HepG2 (cell line): ENCODE measurements around the gene GNL1. TPM values are rescaled to one million over a fixed set of nuclear protein-coding genes. Genes with fewer than 3 reads are reported as not detected.

Source experiments
- GABPB1 ChIP-seq: IDR thresholded peaks from 2 replicates; pipeline ENCODE4 v1.6.1; 2016; ENCODE audit warnings: mild to moderate bottlenecking, missing genetic modification reagents, moderate library complexity, missing compliant biosample characterization
- HHEX ChIP-seq: IDR thresholded peaks from 2 replicates; pipeline ENCODE4 v1.6.1; 2016; ENCODE audit warnings: control low read depth
- HOXA7 ChIP-seq: sonication (generic); formaldehyde crosslinking; IDR thresholded peaks from 2 replicates; pipeline ENCODE4 v1.8.1; 2022; ENCODE audit warnings: mild to moderate bottlenecking, missing genetic modification reagents, moderate library complexity
- JUN ChIP-seq: sonication (generic); formaldehyde crosslinking; IDR thresholded peaks from 2 replicates; pipeline ENCODE4 v1.4.0; 2020; ENCODE audit warnings: mild to moderate bottlenecking, missing genetic modification reagents
- LCORL ChIP-seq, 2 experiments: fragments of 450-650 bp in 1 of 2; sonication (generic) in 1 of 2; formaldehyde crosslinking in 1 of 2; IDR thresholded peaks; 2 replicates each; pipeline versions ENCODE4 v1.5.0 to v1.6.1; 2017 to 2020; ENCODE audit warnings: antibody characterized with exemption in 1 of 2, missing genetic modification reagents in 1 of 2
- MED8 ChIP-seq: sonication (generic); formaldehyde crosslinking; IDR thresholded peaks from 2 replicates; pipeline ENCODE4 v1.8.1; 2023; ENCODE audit warnings: mild to moderate bottlenecking, missing genetic modification reagents; ENCODE audit not compliant: insufficient replicate concordance
- NFYB ChIP-seq: sonication (generic); formaldehyde crosslinking; IDR thresholded peaks from 2 replicates; pipeline ENCODE4 v1.4.0; 2020; ENCODE audit warnings: missing genetic modification reagents
- PHF21A ChIP-seq: sonication (generic); formaldehyde crosslinking; IDR thresholded peaks from 2 replicates; pipeline ENCODE4 v1.5.0; 2020; ENCODE audit warnings: mild to moderate bottlenecking, missing genetic modification reagents
- PRMT3 ChIP-seq: sonication (generic); formaldehyde crosslinking; IDR thresholded peaks from 2 replicates; pipeline ENCODE4 v1.8.1; 2022; ENCODE audit warnings: low read depth, mild to moderate bottlenecking, moderate library complexity, missing genetic modification reagents, borderline replicate concordance
- SMAD9 ChIP-seq: sonication (generic); formaldehyde crosslinking; IDR thresholded peaks from 2 replicates; pipeline ENCODE4 v1.5.1; 2020; ENCODE audit warnings: mild to moderate bottlenecking, missing genetic modification reagents
- TARDBP ChIP-seq: sonication (generic); formaldehyde crosslinking; IDR thresholded peaks from 2 replicates; pipeline ENCODE4 v1.8.0; 2022; ENCODE audit warnings: mild to moderate bottlenecking, missing genetic modification reagents
- TGIF2 ChIP-seq: IDR thresholded peaks from 2 replicates; pipeline ENCODE4 v1.6.1; 2016; ENCODE audit warnings: control low read depth, missing compliant biosample characterization
- ZFY ChIP-seq: sonication (generic); formaldehyde crosslinking; IDR thresholded peaks from 2 replicates; pipeline ENCODE4 v1.4.0; 2020; ENCODE audit warnings: missing genetic modification reagents
- ZNF235 ChIP-seq: sonication (generic); formaldehyde crosslinking; IDR thresholded peaks from 2 replicates; pipeline ENCODE4 v1.8.1; 2023; ENCODE audit warnings: mild to moderate bottlenecking, missing genetic modification reagents, borderline replicate concordance
- ZNF253 ChIP-seq: sonication (generic); formaldehyde crosslinking; IDR thresholded peaks from 2 replicates; pipeline ENCODE4 v1.8.0; 2022; ENCODE audit warnings: mild to moderate bottlenecking, missing genetic modification reagents, borderline replicate concordance
- ZNF563 ChIP-seq: sonication (generic); formaldehyde crosslinking; IDR thresholded peaks from 2 replicates; pipeline ENCODE4 v1.8.0; 2022; ENCODE audit warnings: mild to moderate bottlenecking, moderate library complexity, missing genetic modification reagents
- polyA plus RNA-seq, 8 experiments: library from polyadenylated mRNA; depleted of rRNA in 3 of 8; stranded (reverse) in 7 of 8; unstranded in 1 of 8; fragments of >200 nt; fragmentation: Illumina TruSeq in 4 of 8; extraction: Trizol in 4 of 8; gene quantifications; 2 replicates each; pipeline versions ENCODE4 v1.2.1 to v1.2.3, GENCODE V29; 2011 to 2016; ENCODE audit warnings: low read depth in 4 of 8, missing spikeins in 1 of 8, mixed read lengths in 1 of 8; ENCODE audit not compliant: insufficient read depth in 1 of 8
- total RNA-seq, 5 experiments: library from RNA; depleted of rRNA; stranded (reverse); fragments of >200 nt; fragmentation: Illumina TruSeq; extraction: Trizol; gene quantifications; 2 replicates each; pipeline ENCODE4 v1.2.3, GENCODE V29; 2016; ENCODE audit warnings: low read depth in 1 of 5
- TF ChIP-seq, protein P1 (sequence below): sonication (generic); formaldehyde crosslinking; conservative IDR thresholded peaks from 2 replicates; pipeline ENCODE4 v1.4.0; 2020; ENCODE audit warnings: missing genetic modification reagents
- TF ChIP-seq, protein P2 (sequence below): sonication (generic); formaldehyde crosslinking; IDR thresholded peaks from 2 replicates; pipeline ENCODE4 v1.5.0; 2020; ENCODE audit warnings: missing genetic modification reagents
- TF ChIP-seq, protein P3 (sequence below): sonication (generic); formaldehyde crosslinking; IDR thresholded peaks from 2 replicates; pipeline ENCODE4 v1.4.0; 2020; ENCODE audit warnings: missing genetic modification reagents, mild to moderate bottlenecking, borderline replicate concordance
- TF ChIP-seq, protein P4 (sequence below): sonication (generic); formaldehyde crosslinking; IDR thresholded peaks from 2 replicates; pipeline ENCODE4 v1.8.1; 2023; ENCODE audit warnings: missing genetic modification reagents, mild to moderate bottlenecking, borderline replicate concordance

The GNL1 gene
- total and polyA plus RNA-seq, 2 of the 13 experiments (the other 11 are each of a cell fraction or from before 2014, with no cell fraction given), result 35.0 to 55.6 TPM

DNA sequence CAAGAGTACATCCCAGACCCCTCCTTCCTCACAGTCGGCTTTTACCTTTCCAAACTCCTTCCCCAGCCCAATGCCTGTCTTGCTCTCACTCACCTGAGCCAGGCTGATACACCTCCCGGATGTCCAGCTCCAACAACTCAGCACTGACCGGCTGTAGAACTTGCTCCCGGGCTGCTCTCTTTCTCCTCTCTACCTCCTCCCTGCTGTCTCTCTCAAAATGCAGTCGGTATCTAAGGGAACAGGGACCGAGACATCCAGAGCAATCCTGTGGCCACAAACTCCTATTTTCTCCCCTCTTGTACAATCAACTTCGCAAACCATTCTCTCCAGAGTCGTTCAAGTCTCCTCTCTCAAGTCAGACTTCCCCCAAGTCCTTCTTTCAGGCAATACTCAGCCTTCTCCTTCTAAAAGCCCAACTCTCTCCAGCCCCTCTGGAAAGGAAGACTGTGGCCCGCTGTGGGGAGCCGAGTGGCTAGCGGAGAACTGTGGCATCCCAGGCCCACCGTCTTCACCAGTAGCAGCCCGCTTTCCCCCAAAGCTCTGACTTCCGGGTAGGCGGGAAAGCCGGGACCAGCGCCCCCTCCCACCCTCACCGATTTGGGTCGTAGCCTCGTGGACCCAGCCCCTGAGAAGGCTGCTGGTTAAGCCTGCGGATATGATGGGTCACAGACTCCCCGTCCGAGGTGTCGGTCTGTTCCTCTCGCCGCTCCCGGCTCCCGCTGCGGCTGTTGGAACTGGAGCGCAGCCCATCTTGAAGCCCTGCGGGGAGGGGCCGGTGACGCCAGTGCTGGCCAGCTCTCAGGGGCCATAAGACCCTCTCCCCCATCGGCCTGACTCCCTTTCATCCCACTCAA is 1.1 kb downstream of the GNL1 start (continued):
- TF ChIP-seq, protein P1, sequence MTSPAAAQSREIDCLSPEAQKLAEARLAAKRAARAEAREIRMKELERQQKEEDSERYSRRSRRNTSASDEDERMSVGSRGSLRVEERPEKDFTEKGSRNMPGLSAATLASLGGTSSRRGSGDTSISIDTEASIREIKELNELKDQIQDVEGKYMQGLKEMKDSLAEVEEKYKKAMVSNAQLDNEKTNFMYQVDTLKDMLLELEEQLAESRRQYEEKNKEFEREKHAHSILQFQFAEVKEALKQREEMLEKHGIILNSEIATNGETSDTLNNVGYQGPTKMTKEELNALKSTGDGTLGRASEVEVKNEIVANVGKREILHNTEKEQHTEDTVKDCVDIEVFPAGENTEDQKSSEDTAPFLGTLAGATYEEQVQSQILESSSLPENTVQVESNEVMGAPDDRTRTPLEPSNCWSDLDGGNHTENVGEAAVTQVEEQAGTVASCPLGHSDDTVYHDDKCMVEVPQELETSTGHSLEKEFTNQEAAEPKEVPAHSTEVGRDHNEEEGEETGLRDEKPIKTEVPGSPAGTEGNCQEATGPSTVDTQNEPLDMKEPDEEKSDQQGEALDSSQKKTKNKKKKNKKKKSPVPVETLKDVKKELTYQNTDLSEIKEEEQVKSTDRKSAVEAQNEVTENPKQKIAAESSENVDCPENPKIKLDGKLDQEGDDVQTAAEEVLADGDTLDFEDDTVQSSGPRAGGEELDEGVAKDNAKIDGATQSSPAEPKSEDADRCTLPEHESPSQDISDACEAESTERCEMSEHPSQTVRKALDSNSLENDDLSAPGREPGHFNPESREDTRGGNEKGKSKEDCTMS, result no peak
- TF ChIP-seq MED8 (CRISPR knock-in tag), result peak; percentile 0
- no peak for TF ChIP-seq ZFY (CRISPR knock-in tag)
- TF ChIP-seq, protein P2, sequence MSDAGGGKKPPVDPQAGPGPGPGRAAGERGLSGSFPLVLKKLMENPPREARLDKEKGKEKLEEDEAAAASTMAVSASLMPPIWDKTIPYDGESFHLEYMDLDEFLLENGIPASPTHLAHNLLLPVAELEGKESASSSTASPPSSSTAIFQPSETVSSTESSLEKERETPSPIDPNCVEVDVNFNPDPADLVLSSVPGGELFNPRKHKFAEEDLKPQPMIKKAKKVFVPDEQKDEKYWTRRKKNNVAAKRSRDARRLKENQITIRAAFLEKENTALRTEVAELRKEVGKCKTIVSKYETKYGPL (CRISPR knock-in tag), result no peak
- TF ChIP-seq ZNF563 (CRISPR knock-in tag), result peak; percentile 40; the same call in 1 of the 2 replicates
- TF ChIP-seq TGIF2 (CRISPR knock-in tag), result 0 out of 2 replicates have a peak, but pooled peaks have one; percentile 41
- TF ChIP-seq ZNF235 (CRISPR knock-in tag), result peak; percentile 56; the same call in 1 of the 2 replicates
- TF ChIP-seq PRMT3, result 0 out of 2 replicates have a peak, but pooled peaks have one; percentile 29
- TF ChIP-seq HOXA7 (CRISPR knock-in tag), result no peak
- TF ChIP-seq SMAD9, result peak; percentile 57; the same call in 1 of the 2 replicates
- TF ChIP-seq PHF21A (CRISPR knock-in tag), result no peak
- TF ChIP-seq, protein P3, sequence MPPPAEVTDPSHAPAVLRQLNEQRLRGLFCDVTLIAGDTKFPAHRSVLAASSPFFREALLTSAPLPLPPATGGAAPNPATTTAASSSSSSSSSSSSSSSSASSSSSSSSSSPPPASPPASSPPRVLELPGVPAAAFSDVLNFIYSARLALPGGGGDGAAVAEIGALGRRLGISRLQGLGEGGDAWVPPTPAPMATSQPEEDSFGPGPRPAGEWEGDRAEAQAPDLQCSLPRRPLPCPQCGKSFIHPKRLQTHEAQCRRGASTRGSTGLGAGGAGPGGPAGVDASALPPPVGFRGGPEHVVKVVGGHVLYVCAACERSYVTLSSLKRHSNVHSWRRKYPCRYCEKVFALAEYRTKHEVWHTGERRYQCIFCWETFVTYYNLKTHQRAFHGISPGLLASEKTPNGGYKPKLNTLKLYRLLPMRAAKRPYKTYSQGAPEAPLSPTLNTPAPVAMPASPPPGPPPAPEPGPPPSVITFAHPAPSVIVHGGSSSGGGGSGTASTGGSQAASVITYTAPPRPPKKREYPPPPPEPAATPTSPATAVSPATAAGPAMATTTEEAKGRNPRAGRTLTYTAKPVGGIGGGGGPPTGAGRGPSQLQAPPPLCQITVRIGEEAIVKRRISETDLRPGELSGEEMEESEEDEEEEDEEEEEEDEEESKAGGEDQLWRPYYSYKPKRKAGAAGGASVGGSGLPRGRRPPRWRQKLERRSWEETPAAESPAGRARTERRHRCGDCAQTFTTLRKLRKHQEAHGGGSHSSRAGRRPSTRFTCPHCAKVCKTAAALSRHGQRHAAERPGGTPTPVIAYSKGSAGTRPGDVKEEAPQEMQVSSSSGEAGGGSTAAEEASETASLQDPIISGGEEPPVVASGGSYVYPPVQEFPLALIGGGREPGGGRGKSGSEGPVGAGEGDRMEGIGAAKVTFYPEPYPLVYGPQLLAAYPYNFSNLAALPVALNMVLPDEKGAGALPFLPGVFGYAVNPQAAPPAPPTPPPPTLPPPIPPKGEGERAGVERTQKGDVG (CRISPR knock-in tag), result 0 out of 2 replicates have a peak, but pooled peaks have one; percentile 5
- TF ChIP-seq, protein P4, sequence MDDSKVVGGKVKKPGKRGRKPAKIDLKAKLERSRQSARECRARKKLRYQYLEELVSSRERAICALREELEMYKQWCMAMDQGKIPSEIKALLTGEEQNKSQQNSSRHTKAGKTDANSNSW (CRISPR knock-in tag), result 0 out of 2 replicates have a peak, but pooled peaks have one; percentile 46
- no peak for TF ChIP-seq TARDBP (CRISPR knock-in tag)
- 0 out of 2 replicates have a peak, but pooled peaks have one; percentile 5 for TF ChIP-seq GABPB1 (CRISPR knock-in tag)
- 0 out of 2 replicates have a peak, but pooled peaks have one; percentile 7 for TF ChIP-seq NFYB (CRISPR knock-in tag)
- TF ChIP-seq LCORL (IDR thresholded peaks at IDR 0.05), result no peak
- TF ChIP-seq LCORL (CRISPR knock-in tag; IDR thresholded peaks at IDR 0.05), result 0 out of 2 replicates have a peak, but pooled peaks have one; percentile 12
- TF ChIP-seq JUN (CRISPR knock-in tag), result no peak
- no peak for TF ChIP-seq ZNF253 (CRISPR knock-in tag)
- TF ChIP-seq HHEX (CRISPR knock-in tag), result no peak; the same call in 1 of the 2 replicates
